Testis (tissue), 2 donors: ENCODE results near the gene NLRP13.

Source experiments
- POLR2A ChIP-seq: fragments of 450-650 bp; IDR thresholded peaks from one replicate; pipeline ENCODE4 v1.6.1; 2017; ENCODE audit warnings: antibody characterized with exemption, mild to moderate bottlenecking, moderate library complexity
- TF ChIP-seq, protein P1 (sequence below), 3 experiments: fragments of 450-650 bp in 2 of 3; fragments of 200-600 bp in 1 of 3; sonication (generic) in 1 of 3; IDR thresholded peaks; one replicate each; pipeline ENCODE4 v1.5.1; 2016 to 2019; ENCODE audit warnings: antibody characterized with exemption in 3 of 3, mild to moderate bottlenecking in 2 of 3, moderate library complexity in 1 of 3

DNA sequence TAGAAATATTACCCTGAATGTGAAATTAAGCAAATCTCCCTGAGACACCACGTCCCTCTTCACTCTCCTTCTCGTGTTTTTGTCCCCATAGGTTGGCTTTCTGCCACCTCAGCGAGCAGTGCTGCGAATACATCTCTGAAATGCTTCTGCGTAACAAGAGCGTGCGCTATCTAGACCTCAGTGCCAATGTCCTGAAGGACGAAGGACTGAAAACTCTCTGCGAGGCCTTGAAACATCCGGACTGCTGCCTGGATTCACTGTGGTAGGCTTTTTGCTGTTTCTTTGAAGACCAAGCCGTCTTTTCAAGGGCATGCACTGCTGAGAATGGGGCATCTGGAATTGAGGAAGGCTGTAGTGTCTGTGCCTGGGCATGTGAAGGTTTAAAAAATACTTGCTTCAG, 61.4 kb downstream of the NLRP13 start:
- TF ChIP-seq, protein P1, sequence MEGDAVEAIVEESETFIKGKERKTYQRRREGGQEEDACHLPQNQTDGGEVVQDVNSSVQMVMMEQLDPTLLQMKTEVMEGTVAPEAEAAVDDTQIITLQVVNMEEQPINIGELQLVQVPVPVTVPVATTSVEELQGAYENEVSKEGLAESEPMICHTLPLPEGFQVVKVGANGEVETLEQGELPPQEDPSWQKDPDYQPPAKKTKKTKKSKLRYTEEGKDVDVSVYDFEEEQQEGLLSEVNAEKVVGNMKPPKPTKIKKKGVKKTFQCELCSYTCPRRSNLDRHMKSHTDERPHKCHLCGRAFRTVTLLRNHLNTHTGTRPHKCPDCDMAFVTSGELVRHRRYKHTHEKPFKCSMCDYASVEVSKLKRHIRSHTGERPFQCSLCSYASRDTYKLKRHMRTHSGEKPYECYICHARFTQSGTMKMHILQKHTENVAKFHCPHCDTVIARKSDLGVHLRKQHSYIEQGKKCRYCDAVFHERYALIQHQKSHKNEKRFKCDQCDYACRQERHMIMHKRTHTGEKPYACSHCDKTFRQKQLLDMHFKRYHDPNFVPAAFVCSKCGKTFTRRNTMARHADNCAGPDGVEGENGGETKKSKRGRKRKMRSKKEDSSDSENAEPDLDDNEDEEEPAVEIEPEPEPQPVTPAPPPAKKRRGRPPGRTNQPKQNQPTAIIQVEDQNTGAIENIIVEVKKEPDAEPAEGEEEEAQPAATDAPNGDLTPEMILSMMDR (IDR thresholded peaks at IDR 0.05), result no peak
- no peak for TF ChIP-seq POLR2A
